ENCODE results near the gene OR2A7.
"Not testable (repeated sequence)": the region's sequence is repeated elsewhere in the genome, so short reads cannot be mapped to it uniquely, and the experiment has no call there.

DNA sequence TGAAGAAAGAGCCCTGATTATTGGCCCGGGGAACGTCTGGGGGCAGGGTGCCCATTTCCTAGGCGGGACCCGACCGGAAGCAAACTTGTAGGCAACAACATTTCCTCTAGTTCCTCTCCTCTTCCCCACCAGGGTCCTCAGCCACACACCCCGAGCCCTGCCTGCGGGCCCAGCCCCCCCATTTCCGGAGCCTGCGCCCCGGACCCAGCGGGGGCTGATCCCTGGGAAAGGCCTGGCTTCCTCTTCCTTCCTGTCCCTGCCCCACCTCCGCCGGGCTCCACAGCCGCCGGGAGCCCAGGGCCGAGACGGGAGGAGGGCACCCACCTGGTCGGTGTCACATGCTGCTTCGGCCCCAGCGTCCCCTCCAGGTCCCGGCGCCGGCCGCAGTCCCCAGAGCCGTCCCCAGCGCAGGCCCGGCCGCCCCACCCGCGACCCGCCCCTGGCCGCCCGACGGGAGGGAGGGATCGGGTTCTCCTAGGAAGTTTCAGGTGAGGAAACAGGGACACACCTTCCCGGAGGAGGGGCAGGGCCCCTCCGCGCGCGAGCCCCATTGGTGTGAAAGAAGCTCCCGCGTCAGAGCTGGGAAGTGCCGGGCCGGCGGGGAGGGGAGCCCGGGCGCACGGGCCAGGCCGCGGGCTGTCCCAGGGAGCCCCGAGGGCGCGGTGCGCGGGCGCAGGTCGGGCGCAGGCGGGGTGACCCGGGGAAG, 29.4 kb upstream of the OR2A7 start:
- not testable (repeated sequence) for TF ChIP-seq POLR2AphosphoS5 (IDR thresholded peaks at IDR 0.05; ENCODE audit: low read depth, low read length); POLR2A (IDR thresholded peaks at IDR 0.05; ENCODE audit: low read depth, low read length); TAF1 (IDR thresholded peaks at IDR 0.05; ENCODE audit: borderline replicate concordance, low read depth, low read length)

All from GM12892 (cell line).